Measurements from ENCODE around the gene GAPDH. TPM values are rescaled to one million over a fixed set of nuclear protein-coding genes. Genes with fewer than 3 reads are reported as not detected.

The GAPDH gene
- total and polyA plus RNA-seq, 8 donors: 579 to 2,765 (median 1,254) TPM

- Histone ChIP-seq H3K4me1 (peaks cover 24 to 32% (median 27%) of the 10 kb centered on the region in 4 donors), H3K9me3 (no peaks in the 10 kb centered on the region), H3K36me3 (peaks cover 58 to 63% (median 60%) of the 10 kb centered on the region in 4 donors), H3K27me3 (no peaks in the 10 kb centered on the region), H3K4me3 (no peak overlapping the region), H3K27ac (no peak overlapping the region)
- intact Hi-C loops (cut with DNase I; ENCODE audit: low total_unique reads): loop anchor here (5.0 to 10.0 kb wide), 2 partner anchors 106 to 203 kb away; no protein-coding TSS in a partner anchor
- 91 to 95% (median 94%) methylated on average over 18 of the region's 18 CpGs for WGBS, 5 donors
- no peak for TF ChIP-seq POLR2A (IDR thresholded peaks at IDR 0.05)
- no peak for DNase-seq
These were observed 3.6 kb upstream of the GAPDH start for GRCh38 chr12:6530576-6531260.

- peaks cover 55 to 63% (median 59%) of the 10 kb centered on the region in 4 donors for H3K36me3 ChIP-seq
- DNase-seq: peak; percentile 55 to 90
- H3K27ac ChIP-seq: peak overlapping the region; percentile 95 to 100 (median 96)
- H3K27me3 ChIP-seq: no peaks in the 10 kb centered on the region
- 19 to 29% (median 25%) methylated on average over 16 to 20 of the region's 20 CpGs for WGBS, 5 donors
- peak overlapping the region; percentile 80 to 97 (median 90) for H3K4me3 ChIP-seq
- H3K4me1 ChIP-seq: peaks cover 39 to 48% (median 43%) of the 10 kb centered on the region in 4 donors
- TF ChIP-seq POLR2AphosphoS5 (IDR thresholded peaks at IDR 0.05) (peak in 2 of 3 donors; percentile 38 to 63), CTCF (IDR thresholded peaks at IDR 0.05) (no peak)
- H3K9me3 ChIP-seq: no peaks in the 10 kb centered on the region
- intact Hi-C loops (cut with DNase I; ENCODE audit: low total_unique reads): loop anchor here (5.0 to 10.0 kb wide), 2 partner anchors 107 to 205 kb away; no protein-coding TSS in a partner anchor
These were observed 2.0 kb upstream of the GAPDH start for GRCh38 chr12:6532051-6532926.

- no peaks in the 10 kb centered on the region for H3K27me3 ChIP-seq
- WGBS, 5 donors: 0 to 2% (median 1%) methylated on average over 7 to 14 of the region's 14 CpGs
- peaks cover 56 to 63% (median 59%) of the 10 kb centered on the region in 4 donors for H3K36me3 ChIP-seq
- intact Hi-C loops (cut with DNase I; ENCODE audit: low total_unique reads): loop anchor here (5.0 to 10.0 kb wide), 2 partner anchors 108 to 206 kb away; no protein-coding TSS in a partner anchor
- peak overlapping the region; percentile 95 to 100 (median 96) for H3K27ac ChIP-seq
- peak overlapping the region; percentile 80 to 97 (median 90) for H3K4me3 ChIP-seq
- H3K4me1 ChIP-seq: peaks cover 45 to 56% (median 51%) of the 10 kb centered on the region in 4 donors
- TF ChIP-seq CTCF (IDR thresholded peaks at IDR 0.05): no peak
- TF ChIP-seq POLR2AphosphoS5 (IDR thresholded peaks at IDR 0.05): peak in 2 of 3 donors; percentile 42 to 55
- TF ChIP-seq POLR2A (IDR thresholded peaks at IDR 0.05): no peak
- peak; percentile 65 to 91 for DNase-seq
- H3K9me3 ChIP-seq: no peaks in the 10 kb centered on the region
These were observed 1.2 kb upstream of the GAPDH start for GRCh38 chr12:6532927-6533652.

- Histone ChIP-seq H3K36me3 (peaks cover 56 to 63% (median 59%) of the 10 kb centered on the region in 4 donors), H3K4me3 (peak overlapping the region; percentile 80 to 97 (median 90)), H3K27me3 (no peaks in the 10 kb centered on the region), H3K9me3 (no peaks in the 10 kb centered on the region), H3K27ac (peak overlapping the region; percentile 95 to 100 (median 96)), H3K4me1 (peaks cover 45 to 61% (median 54%) of the 10 kb centered on the region in 4 donors)
- intact Hi-C loops (cut with DNase I; ENCODE audit: low total_unique reads): loop anchor here (5.0 to 10.0 kb wide), 2 partner anchors 109 to 206 kb away; no protein-coding TSS in a partner anchor
- DNase-seq: peak in 1 of 2 donors; percentile 54
- TF ChIP-seq POLR2A (IDR thresholded peaks at IDR 0.05): no peak
- TF ChIP-seq EP300 (IDR thresholded peaks at IDR 0.05): no peak
- no peak for TF ChIP-seq POLR2AphosphoS5 (IDR thresholded peaks at IDR 0.05)
- no peak for TF ChIP-seq CTCF (IDR thresholded peaks at IDR 0.05)
- 0 to 2% (median 1%) methylated on average over 8 to 9 of the region's 9 CpGs for WGBS, 5 donors
These were observed 729 bp upstream of the GAPDH start for GRCh38 chr12:6533653-6533922.

Data from stomach (tissue), 9 donors.